Stimulated activated CD4-positive, alpha-beta T cell treated with anti-CD3 and anti-CD28 coated beads, Interleukin-2, amount 100 ng/mL, for 48 hours (primary cell): Measurements from ENCODE around the gene SLC6A6.

Experiments used
- DNase-seq, 2 donors: peaks; one replicate each; pipeline ENCODE4 v3.0.0-alpha.2; 2020

The SLC6A6 gene

DNA sequence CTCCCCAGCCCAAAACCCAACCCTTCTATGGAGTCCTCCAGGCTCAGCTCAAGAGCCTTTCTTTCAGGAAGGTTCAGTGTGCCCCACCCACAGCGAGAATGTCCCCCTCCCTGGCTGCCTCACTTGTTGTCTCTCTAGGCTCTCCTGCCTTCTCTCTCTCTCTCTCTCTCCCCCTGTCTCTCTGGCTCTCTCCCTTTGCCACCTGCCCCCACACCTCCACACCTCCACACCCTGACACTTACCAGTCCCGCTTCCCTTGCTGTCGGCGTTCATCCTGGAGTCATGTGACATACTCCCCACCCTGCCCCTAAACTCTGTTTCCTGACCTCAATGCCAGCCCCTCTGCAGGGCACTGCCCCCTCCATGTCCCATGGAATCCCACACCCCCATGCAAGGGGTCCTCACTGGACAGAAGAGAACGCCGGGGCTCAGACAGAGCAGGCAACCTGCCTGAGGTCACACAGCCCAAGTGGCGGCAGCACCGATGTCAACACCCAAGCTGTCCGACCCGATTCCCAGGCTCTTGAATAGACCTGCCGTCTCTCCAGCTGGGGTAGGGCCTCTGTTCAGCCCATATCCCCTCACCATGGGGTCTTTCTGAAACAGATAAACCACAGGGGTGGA is 28.5 kb upstream of the SLC6A6 start:
- no peak for DNase-seq

DNA sequence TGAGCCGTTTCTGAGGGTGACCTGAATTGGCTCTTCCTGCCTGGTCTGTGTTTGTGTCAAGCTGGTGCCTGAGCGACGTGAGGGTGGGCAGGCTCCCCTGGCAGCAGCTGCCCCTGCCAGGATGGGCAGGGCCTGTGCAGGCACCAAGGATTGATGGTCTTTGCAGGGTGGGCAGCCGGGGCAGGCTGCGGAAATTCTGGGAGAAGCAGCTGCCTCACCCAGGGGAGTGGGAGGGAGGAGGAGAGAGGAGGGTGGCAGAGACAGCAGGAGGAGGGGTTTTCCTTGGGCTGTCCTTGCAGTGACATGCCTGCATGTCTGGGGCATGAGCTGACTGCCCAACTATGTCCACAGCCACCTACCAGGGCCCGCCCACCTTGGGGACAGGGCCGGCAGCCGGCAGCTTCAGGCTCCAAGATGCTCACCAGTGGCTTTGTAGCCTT is 27.9 kb upstream of the SLC6A6 start:
- DNase-seq, result no peak

DNA sequence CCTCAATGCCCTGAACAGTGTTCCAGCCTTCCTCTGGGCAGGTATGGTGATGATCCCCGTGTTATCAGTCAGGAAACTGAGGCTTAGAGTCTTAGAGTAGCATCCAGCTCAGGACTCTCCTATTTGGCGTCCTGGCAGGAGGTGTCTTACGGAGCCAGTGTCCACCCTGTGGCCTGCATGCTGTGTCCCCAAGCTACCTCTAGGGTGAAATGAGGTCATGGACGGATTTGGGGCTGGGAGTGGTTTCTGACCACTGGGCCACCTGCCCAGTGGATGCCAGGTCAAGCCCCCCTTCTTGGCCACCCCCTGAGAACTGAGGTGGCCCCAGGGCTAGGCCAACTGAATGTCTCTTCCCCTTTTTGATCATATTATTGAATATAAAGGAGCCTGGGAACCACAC is 27.2 kb upstream of the SLC6A6 start:
- DNase-seq, result no peak

DNA sequence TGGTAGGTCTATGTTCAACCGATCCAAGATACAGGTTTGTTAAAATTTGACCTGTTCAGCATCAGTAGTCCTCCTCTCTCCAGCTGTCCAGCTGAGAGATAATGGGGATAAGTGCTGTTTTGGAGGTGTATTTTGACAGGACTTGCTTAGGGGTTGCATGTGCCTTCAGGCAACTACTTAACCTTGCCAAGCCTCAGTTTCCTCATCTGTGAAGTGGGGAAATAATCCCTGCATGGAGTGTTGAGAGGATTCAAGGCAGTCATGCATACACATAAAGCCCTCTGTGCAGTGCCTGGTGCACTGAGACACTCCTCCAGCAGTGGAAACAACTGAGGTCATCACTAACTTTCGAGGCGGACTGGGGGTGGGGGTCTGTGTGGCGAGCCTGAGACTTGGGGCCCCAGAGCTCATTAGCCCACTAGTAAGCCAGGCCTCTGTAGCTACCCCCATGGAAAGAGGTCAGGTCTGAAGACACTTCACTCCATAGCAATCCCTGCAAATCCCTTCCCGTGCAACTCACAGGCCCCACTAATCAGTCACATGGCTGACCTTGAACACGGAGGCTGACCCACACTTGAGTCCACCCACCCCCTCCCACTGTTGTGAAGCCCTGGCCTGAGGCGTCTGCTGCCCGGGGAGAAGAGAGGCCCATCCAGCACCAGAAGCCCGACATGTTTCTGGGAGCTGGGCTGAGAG is 25.9 kb upstream of the SLC6A6 start:
- no peak for DNase-seq

DNA sequence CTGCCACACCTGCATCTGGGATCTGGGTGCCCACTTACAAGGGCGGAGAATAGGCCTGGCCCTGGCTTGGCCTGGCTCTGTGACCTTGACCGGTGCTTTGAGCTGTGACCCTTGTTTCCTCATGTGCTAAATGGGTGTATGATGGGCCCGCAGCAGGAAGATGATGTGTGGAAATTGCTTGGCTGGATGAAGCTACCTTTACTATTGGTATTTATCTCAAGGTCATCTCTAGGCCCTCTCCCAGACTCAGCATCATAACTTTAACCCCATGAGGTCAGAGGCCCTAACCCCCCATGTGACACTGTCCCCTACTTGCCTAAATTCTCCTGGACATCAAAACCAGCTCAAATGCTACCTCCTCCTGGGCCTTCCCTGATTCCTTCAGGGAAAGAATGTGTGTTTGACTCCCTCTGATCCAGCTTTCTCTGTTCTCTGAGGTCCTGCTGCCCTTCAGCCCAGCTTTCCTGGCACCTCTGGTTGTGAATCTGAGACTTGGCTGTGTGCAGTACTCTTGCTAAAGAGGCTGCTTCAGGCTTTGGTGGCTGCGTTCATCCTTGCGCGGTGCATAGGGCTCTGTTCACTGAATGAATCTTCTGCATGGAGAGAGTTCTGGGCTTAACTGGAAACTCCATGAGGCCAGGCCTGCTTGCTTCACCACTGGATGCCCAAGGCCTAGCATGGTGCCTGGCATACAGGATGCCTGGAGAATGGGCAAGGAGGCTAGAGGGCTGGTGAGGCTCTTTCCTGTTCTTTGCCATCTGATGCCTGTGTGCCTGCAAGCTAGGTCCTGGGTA is 25.2 kb upstream of the SLC6A6 start:
- DNase-seq, result no peak

DNA sequence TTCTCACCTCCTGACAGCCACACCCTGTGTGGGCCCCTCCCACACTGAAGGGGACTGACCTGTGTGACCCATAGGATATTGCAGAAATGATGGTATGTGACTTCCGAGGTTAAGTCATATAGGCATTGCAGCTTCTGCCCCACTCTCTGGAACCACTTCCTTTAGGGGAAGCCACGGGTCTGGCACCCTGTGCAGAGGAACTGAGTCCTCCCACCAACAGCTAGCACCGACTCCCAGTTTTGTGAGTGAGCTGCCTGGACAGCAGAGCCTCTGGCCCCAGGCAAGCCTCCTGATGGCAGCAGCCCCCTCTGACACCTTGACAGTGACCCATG is 24.6 kb upstream of the SLC6A6 start:
- no peak for DNase-seq

DNA sequence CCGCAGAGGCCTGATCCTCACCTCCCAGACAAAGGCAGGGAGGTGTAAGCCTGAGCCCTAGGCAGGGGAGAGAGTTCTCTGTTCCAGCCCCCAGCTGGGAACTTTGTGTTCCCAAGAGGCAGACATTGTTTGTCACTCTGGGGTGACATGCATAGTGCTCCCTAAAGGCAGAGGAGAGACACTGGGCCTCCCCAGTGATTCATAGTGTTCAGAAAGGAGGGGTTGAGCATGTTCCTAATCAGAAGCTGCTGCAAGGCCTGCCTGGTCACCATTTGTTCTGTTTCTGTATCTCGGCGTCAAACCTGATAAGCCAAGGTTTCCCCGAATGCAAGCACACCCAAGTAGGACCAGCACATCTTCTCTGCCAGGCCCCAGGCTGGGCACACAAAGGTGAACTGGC is 24.0 kb upstream of the SLC6A6 start:
- no peak for DNase-seq

DNA sequence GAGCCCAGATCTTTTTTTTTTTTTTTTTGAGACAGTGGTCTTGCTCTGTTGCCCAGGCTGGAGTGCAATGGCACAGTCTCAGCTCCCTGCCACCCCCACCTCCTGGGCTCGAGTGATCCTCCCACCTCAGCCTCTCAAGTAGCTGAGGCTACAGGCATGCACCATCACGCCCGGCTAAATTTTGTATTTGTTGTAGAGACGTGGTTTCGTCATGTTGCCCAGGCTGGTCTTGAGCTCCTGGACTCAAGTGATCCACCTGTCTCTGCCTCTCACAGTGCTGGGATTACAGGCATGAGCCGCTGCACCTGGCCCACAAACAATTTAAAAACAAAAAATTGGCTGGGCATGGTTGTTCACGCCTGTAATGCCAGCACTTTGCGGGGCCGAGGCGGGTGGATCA is 22.6 kb upstream of the SLC6A6 start:
- no peak for DNase-seq

DNA sequence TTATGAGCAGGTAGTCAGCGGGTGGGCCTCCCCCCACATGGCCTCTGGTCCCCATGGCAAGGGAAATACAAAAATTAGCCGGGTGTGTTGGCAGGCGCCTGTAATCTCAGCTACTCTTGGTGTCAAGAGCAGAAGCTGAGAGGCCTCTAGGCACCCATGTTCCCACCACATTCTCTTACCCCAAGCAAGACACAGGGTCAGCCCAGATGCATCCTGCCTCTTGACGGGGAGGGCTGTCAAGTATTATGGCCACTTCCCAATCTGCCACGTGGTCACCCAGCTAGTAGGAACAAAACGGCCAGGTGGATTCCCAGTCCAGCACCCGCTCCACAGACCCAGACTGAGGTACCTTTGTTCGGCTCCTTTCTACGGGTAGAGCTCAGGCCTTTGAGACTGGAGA is 16.2 kb upstream of the SLC6A6 start:
- DNase-seq, result no peak

DNA sequence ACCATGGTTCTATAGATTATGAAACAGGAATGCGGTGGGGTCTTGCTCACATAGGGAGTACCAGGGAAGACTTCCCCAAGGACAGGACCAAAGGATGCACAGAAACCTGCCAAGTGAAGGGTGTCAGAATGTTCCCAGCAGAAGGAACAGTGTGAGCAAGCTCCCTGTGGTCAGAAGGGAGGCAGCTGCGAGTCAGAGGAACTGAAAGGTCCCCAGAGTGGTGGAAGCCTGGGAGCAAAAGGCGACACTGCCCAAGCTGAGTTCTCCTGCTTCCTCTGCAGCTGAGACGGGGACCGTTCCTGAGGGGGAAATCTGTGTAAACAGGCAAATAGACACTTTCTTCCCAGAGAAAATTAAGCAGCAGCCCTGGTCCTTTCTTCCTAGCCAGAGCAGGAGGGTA is 14.2 kb upstream of the SLC6A6 start:
- DNase-seq, result no peak

DNA sequence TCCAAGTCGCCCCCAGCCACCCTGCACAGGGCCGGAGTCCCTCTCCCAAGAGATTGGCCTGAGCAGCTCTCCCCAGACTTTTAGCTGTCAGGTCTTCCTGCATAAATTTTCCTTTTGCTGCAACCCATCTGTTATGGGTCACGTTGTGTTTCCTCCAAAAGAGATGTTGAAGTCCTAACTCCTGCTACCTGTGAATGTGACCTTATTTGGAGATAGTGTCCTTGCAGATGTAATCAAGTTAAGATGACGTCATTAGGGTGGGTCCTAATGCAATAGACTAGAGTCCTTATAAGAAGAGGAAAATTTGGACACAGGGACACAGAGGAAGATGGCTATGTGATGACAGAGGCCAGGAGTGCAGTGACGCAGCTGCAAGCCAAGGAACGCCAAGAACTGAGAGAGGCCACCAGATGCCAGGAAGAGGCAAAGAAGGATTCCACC is 13.2 kb upstream of the SLC6A6 start:
- no peak for DNase-seq

DNA sequence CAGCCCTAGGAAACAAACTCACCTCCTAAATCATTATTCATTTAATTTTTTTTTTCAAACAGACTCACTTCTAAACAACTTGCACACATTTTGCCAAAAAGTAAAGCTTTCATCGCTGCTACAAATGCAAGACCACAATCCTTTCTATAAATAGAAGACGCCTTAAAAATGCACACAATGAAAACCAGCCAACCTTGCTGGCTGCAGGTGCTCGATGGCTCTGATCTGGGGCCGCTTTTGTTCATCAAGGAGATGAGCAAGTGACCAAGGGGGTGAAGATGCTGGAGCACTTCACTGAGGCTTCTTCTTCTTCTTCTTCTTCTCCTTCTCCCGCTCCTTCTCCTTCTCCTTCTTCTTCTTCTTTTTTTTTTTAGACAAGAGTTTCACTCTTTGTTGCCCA is 12.7 kb upstream of the SLC6A6 start:
- DNase-seq, result no peak

DNA sequence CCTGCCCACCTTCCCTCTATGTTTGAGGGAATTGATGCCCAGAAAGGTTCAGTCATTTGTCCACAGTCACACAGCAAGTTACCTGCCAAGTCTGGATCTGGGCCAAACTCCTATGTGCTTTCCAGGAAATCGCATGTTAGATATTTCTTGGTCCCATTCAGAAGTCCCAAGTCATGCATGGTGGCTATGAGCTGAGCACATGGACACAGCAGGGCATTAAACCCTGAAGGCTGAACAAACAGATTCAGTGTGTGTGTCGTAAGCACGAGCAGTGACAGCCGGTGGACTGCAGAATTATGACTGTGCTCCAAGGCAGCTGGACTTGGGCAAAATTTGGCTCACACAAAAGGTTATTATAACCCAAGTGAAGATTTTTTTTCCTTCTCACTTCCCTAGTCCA is 11.4 kb upstream of the SLC6A6 start:
- DNase-seq, result no peak

DNA sequence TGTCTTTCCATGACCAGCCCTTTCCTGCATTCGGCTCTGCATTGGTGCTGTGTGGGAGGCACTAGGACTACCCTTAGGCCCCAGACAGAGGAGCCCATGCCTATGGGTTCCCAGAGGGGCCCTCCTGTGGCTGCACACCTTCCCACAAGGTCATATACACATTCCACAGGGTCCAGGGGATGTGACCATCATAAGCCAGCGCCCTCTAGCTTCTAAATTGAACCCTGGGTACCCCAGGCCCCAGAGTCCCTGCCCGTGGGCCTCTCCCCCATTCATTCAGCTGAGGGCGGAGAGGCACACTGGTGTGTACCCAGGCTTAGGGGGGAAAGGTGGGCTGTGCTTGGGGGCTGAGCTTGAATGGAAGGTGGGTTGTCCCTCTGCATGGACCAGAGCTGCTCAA is 10.2 kb upstream of the SLC6A6 start:
- no peak for DNase-seq

DNA sequence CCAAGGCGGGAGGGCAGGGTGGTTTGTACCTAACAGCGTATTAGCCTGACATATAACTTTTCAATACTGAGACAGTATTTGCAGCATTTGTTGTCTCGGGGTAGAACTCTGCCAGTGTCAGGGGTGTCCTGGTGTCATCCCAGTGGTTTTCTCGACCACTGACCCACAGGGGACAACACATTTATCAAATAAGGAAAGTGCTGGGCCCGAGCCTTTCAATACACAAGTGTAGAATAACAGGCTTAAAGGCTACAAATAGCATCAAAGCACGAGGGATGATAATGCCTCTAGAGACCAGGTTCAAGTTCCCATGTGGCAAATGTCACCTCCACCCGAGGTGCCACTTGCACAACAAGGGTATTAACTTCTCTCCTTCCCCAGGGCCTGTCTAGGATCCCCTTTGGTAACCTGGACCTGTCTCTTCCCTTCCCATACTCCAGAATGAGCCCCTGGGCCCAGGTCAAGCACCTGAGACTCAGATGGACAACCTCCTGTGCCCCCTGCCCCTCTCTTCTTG is 9.5 kb upstream of the SLC6A6 start:
- no peak for DNase-seq

DNA sequence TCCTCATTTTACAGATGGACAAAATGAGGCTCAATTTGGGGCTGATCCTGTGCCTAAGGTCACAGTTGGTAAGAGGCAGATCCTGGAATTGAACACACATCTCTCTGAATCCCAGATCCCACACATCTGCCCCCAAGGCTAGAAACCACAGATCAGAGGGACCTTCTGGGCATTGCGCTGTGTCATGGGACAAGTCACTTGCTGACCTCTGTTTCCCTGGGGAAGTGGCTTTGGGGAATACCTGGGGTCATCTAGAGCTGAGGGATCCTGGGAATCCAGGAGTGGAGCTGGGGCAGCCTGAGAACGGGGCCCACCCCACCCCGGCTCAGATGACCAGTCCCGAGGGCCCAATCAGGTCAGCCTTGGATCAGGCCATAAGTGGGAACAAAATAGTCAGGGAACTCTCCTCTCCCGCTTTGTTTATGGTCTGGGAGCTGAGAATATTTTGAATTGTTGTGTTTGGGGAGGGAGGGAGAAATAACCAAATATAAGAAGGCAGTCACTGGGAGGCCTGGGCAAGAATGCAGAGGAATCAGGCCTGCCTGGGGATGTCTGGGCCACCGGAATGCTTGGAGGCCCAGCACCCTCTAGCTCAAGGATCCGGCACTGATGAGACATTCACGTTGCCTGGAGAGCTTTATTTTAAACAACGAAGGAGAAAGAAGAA is 8.8 kb upstream of the SLC6A6 start:
- DNase-seq, result no peak

DNA sequence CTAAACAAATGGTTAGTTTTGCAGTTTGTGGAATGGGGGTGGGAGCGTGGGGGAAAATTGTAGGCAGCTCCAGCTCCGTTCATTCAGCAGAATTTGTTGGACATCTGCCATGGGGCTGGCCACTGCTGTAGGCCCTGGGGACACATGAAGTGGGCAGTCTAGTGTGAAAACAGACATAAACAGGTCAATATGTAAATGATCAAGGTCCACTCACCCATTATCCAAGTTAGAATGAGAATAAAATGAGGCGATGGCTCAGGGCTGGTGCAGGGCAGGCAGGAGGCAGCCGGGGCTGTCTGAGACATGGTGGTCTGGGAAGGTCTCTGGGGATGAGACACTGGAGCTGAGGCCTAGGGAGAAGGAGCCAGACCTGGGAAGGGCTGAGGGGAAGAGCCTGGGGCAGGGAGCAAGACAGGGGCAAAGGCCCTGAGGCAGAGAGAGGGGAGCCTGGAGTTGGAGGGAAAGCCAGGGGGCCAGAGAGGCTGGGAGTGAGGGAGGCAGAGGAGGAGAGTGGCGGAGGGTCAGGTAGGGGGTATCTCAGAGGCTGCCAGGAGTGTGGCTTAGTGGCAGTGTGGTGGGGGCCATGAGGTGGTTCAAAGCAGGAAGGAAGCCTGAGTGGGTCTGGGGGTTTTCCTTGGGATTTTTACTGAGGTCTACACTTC is 6.2 kb upstream of the SLC6A6 start:
- DNase-seq, result no peak

DNA sequence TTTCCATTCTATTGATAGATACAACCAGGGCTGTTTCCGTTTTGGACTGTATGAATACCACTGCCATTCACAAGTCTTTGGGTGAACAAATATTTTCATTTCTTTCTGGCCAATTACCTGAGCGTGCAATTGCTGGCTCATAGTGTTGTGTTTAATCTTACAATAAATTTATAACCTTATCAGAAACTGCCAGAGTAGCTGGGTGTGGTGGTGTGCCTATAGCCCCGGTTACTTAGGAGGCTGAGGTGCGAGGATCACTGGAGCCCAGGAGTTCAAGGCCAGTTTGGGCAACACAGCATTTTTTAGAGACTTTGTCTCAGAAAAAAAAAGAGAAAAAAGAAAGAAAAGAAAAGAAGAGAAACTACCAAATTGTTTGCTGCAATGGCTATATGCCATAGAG is 5.4 kb upstream of the SLC6A6 start:
- DNase-seq, result no peak

DNA sequence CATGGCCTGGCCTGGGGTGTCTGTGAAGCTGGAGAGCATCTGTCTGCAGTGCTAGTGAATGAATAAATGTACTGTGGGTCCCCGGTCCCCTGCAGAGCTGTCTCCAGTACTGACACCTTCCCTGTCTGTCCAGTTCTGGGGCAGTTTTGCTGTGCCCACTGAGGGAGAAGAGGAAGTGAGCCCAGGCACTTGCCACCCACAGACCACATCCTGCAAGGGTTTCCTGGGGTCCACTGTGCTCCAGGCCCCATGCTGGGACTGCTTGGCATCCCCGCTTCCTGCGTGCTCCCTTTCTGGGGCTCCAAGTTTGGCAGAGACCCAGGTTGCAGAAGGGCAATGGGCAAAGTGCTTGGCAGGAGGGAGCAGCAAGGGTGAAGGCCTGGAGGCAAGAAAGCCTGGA is 4.9 kb upstream of the SLC6A6 start:
- no peak for DNase-seq

DNA sequence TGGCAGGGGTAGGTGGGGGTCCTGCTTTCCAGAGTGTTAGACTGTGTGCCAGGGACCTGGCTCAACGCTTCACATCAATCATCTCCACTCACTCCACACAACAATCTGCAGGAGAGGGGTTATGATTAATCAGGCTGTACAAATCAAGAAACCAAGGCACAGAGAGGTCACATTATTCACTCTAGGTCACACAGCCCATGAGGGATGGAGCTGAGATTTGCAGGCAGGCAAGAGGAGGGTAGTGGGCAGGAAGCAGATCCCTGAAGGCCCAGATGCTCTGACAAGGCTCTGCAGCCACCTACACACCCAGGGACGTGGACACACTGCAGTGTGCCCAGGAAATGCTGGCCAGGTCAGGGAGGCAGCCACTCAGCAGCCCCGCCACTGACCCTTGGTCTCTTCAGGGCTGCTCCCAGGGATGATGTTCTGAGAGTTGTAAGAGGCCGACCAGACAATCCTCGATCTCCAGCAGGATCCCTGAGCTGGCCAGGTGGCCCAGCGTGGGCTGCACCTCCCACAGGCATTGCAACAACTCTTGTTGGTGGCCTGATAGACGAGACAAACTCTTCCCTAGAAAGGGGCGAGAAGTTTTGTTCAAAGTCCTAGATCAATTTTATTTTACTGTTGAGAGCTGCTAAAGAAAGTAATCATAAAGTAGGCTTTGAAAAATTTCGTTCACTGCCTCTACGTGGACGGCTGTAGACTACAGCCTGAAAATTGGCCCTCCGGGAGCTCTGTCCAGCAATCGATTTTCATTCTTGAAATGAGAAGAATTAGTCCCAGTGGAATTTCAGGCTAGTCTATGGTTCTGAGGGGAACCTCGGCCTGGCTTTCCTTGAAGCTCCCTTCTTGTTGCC is 4.2 kb upstream of the SLC6A6 start:
- DNase-seq, result no peak

DNA sequence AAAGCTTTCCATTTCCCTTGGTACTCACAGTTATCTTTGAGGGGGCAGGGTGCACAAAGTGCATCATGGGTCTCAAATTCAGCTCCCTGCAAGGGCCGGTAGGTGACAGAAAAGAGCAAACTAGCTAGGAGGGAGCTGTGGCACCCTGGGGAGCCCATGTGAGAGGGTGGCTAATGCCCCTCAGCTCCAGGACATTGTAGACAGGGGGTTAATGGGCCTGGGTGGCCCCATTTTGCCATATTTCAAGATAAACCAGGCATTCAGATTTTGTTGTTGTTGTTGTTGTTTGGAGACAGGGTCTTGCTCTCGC is 3.7 kb upstream of the SLC6A6 start:
- no peak for DNase-seq

DNA sequence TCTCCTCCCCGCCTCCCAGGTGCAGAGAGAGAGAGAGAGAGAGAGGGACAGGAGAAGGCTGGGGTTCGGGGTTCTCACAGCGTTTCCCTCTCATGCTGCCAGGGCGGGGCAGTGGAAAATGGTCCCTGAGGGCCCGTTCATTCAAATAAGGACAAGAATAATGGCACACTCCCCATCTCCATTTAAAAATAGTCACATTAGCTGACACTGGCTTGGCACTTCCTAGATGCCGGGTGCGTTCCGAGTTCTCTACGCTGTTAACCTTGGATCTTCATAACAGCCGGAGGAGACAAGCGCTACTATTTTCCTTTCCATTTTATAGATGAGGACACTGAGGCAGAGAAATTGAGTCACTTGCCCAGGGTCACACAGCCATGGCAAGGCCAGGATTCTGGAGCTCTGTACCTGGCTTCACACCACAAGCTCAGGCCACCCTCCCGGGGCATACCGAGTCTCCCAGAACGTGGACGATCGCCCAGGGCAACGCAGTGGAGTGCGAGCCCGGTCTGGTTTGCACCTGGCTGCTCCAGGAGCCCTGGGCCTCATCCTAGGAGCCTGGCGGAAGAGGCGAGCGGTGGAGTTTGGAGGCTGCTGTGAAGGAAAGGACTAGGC is 608 bp upstream of the SLC6A6 start:
- no peak for DNase-seq
